Cortex of kidney (tissue), 1 donor: ENCODE results near the gene RHOG.
"Not testable (repeated sequence)": the region's sequence is repeated elsewhere in the genome, so short reads cannot be mapped to it uniquely, and the experiment has no call there.

Experiments
- DNase-seq: peaks from one replicate; lab custom pipeline; 2025; lab: John Stamatoyannopoulos, UW

RHOG gene

GRCh38 chr11:3840870-3841425, at the start of gene RHOG:
RHOG (minus strand) TSS chr11:3840959; CDS start chr11:3828138, 12,821 bp downstream.
- no peak for DNase-seq

GRCh38 chr11:3890014-3890413, 49.3 kb upstream of the RHOG start:
- DNase-seq, result no peak

- DNase-seq, result no peak
Measured at GRCh38 chr11:3888876-3889275, 48.1 kb upstream of the RHOG start.

- no peak for DNase-seq
Measured at GRCh38 chr11:3886985-3887384, 46.2 kb upstream of the RHOG start.

DNA sequence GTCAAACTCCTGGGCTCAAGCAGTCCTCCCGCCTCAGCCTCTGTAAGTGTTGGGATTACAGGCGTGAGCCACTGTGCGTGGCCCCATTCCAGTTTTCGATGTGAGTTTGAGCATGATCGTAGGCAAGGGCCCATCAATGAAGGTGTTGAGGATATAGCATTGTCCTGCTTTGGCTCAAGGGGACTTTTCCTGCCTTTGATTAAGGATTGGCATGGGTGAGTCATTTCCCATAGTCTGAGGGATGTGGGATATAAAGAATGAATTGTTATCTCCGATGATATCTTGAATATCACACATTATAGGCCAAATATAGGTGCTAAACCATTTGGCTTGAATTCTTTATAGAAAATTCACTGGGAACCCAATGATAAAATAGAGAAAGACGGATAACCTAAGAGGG, 45.1 kb upstream of the RHOG start:
- no peak for DNase-seq

- no peak for DNase-seq
Measured at GRCh38 chr11:3882655-3883054, 41.9 kb upstream of the RHOG start.

- no peak for DNase-seq
Measured at GRCh38 chr11:3880724-3881123, 40.0 kb upstream of the RHOG start.

- DNase-seq, result no peak
Measured at GRCh38 chr11:3879967-3880542, 39.3 kb upstream of the RHOG start.

DNA sequence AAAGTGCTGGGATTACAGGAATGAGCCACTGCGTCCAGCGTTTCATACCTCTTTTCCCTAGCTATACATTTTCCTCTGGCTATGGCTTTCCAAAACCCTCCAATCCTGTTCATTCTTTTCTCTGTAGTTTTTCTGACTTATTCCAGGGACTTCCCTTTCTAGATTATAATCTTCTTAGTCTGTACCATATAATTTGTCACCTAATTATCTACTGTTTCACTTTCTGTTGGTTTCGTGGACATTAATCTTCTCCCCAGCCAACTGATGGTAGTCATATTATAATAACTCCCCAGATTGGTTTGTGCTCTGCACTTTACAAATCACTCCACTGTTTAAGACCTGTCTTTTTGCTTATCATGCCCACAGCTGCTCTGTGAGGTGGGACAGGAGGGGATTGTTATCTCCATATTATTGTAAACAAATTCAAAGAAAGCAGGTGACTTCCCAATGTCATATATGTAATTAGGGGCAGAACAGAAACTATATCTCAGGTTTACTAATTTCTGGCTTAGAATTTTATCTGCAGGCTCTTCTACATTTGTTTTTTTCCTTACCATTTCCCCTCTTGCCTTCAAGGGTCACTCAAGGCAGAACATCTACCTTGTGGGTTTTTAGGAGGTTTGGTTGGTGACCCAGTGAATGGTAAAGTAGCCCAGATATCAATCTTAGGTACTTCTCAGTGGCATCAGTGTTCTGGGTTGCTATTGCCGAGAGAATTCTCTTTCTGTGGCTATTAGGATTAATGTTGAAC, 38.6 kb upstream of the RHOG start:
- DNase-seq, result no peak

DNA sequence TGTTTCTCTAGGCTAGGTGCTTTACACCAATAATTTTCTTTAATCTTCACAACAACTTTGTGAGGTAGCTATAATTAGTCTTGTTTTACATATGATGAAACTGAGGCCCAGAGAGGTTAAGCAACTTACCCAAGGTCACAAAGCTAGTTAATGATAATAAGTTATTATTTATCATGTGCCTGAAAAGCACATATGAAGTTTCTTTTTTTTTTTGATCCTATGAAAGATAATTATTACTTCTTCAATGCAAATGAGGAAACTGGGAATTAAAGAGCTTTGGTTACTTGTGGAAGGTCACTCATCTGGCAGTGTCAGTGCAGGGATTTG, 37.5 kb upstream of the RHOG start:
- no peak for DNase-seq

- DNase-seq, result no peak
Measured at GRCh38 chr11:3877364-3878257, 36.9 kb upstream of the RHOG start.

DNA sequence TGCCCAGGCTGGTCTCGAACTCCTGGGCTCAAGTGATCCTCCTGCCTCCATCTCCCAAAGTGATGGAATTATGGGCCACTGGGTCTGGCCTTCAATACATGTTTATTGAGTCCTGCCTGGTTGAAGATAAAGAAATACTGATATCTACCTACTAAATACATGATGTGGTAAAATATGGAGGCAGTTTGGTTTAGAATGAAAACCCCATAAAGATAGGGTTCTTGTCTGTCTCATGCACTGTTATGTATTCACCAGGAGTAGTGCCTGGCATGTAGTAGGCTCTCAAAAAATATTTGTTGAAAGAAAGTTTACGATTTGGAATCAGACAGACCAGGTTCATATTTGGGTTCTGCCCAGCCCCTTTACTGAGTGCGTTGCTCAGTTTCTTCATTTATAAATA, 35.9 kb upstream of the RHOG start:
- DNase-seq, result no peak

- no peak for DNase-seq
Measured at GRCh38 chr11:3873712-3874349, 33.1 kb upstream of the RHOG start.

GRCh38 chr11:3867209-3868091, 26.7 kb upstream of the RHOG start:
- DNase-seq, result no peak

GRCh38 chr11:3866836-3867208, 26.1 kb upstream of the RHOG start:
- no peak for DNase-seq

DNA sequence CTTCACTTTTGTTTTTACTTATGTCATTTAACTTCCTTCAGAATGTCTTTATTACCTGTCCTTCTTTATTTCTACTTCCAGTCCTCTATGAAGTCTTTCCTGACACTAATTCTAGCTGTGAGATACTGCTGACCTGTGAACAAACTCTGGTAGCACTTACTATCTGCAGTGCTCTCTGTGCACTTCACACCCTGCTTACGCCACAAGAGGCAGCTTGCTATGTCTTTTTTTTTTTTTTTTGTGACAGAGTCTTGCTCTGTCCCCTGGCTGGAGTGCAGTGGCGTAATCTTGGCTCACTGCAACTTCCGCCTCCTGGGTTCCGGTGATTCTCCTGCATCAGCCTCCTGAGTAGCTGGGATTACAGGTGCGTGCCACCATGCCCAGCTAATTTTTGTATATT, 25.4 kb upstream of the RHOG start:
- DNase-seq, result no peak

DNA sequence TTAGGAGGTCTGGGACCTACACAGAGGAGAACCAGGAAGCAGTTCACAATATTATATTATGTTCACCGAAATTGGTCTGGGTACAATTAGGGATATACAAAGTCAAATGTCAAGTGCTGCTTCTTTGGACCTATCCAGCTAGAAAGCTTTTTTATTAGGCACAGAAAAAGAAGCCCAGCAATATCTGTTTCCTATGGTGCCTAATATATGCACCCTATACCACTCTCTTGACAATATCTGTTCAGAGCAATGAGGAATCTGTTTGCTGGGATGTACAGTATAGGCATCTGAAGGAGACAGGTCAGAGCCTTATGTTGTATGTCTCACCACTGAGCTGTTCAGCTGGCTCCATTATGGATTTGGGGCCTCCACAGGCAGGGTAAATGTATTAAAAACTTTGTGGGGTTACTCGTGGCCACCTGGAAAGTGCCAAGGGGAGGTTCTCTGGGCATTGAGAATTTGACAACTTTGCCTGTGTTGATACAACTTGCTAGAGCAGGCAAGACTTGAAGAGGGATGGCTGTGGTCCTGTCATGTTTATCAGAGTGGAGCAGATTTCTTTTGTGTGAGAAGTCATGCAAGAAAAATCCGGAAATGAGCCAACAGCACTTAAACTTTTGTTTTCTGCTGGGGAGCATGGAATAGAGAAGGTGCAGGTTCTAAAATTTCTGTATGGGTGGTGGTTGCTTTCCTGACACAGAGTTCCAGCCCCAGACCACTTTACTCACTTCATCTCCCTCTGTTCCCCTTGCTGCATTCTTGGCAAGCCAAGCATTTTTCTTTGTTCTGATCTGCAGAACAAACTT, 24.8 kb upstream of the RHOG start:
- no peak for DNase-seq

DNA sequence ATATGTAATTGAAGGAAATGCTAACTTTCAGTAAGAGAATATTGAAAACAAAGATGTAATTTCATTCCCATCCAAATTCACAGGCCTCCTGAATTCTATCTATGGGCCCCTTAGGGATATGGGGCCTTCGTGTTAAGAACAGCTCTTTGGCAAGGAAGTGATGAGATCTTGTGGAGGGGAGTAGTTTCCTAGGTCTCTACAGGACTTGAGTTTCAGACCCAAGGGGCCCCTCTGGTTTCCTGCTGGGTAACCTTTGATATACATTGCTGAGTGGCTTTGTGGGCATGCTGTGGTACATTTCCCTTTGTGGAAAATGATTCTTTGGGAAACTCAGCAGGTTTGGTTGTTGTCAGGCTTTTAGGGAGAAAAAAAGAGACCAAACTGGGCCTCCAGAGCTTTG, 20.9 kb upstream of the RHOG start:
- DNase-seq, result no peak

DNA sequence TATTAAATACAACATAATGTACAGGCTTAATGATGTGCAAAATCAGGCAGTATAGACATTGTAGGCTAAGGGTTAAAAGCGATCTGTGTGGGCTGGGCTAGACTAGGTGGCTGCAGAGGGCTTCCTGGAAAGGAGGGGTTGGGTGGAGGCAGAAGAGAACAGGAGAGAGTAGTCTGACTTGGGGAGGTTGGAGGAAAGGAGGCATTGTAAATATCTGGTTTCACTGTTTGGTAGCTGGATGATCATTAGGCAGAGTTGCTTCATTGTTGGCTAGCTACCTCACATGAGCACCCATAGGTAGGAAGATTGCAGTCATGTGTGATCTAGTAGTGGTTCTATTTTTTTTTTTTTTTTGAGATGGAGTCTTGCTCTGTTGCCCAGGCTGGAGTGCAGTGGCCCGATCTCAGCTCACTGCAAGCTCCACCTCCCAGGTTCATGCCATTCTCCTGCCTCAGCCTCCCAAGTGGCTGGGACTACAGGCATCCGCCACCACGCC, 20.2 kb upstream of the RHOG start:
- DNase-seq, result not testable (repeated sequence)

DNA sequence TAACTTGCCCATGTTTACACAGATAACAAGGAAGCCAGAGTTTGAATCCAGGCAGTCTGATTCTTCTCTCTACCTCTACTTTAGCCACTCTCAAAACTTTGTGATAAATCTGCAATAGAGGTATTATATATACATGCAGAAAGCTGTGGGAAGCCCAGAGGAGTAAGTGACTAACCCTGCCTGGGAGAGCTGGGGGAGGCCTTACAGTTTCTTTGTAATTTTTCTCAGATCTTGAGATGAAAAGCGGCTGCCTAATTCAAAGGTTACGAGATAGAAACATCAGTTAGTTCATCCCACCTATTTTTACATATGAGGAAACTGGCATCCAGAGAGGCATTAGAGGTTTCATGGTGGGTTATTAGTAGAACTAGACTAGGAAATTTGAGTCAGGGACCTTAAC, 19.6 kb upstream of the RHOG start:
- no peak for DNase-seq
